Parathyroid adenoma (tissue), 2 donors: ENCODE results near the gene TNFSF12.

Source experiments
- H2AFZ ChIP-seq: fragments of 300-600 bp; sonication (generic); one replicate; pipeline ENCODE4 v1.7.0; 2017; ENCODE audit warnings: antibody characterized with exemption, mild to moderate bottlenecking
- H3K27ac ChIP-seq: fragments of 300-600 bp; sonication (generic); one replicate; pipeline ENCODE4 v1.7.0; 2017
- H3K27me3 ChIP-seq: fragments of 300-600 bp; sonication (generic); one replicate; pipeline ENCODE4 v1.7.0; 2017; ENCODE audit warnings: low read length; ENCODE audit not compliant: control insufficient read depth, insufficient read depth
- H3K36me3 ChIP-seq: fragments of 300-600 bp; sonication (generic); one replicate; pipeline ENCODE4 v1.7.0; 2017; ENCODE audit warnings: low read length; ENCODE audit not compliant: control insufficient read depth, insufficient read depth
- H3K4me1 ChIP-seq: fragments of 300-600 bp; sonication (generic); one replicate; pipeline ENCODE4 v1.7.0; 2017; ENCODE audit warnings: control low read depth
- H3K4me2 ChIP-seq: fragments of 300-600 bp; sonication (generic); one replicate; pipeline ENCODE4 v1.7.0; 2017; ENCODE audit warnings: low read length
- H3K4me3 ChIP-seq: fragments of 300-600 bp; sonication (generic); one replicate; pipeline ENCODE4 v1.7.0; 2017; ENCODE audit warnings: low read depth, low read length
- H3K79me2 ChIP-seq: fragments of 300-600 bp; sonication (generic); one replicate; pipeline ENCODE4 v1.7.0; 2017; ENCODE audit warnings: control low read depth
- H3K9ac ChIP-seq: fragments of 300-600 bp; sonication (generic); one replicate; pipeline ENCODE4 v1.7.0; 2017; ENCODE audit warnings: mild to moderate bottlenecking
- H3K9me3 ChIP-seq: fragments of 300-600 bp; sonication (generic); one replicate; pipeline ENCODE4 v1.7.0; 2017; ENCODE audit warnings: low read length; ENCODE audit not compliant: control insufficient read depth
- CTCF ChIP-seq: fragments of 300-600 bp; sonication (generic); IDR thresholded peaks from one replicate; pipeline ENCODE4 v1.7.0; 2017; ENCODE audit warnings: antibody characterized with exemption, mild to moderate bottlenecking
- donor health status: primary hyperparathyroidism.

The TNFSF12 gene

GRCh38 chr17:7511108-7511507 lies 37.8 kb upstream of the TNFSF12 start:
- no peaks in the 10 kb centered on the region for H3K36me3 ChIP-seq
- TF ChIP-seq CTCF = no peak
- H3K4me3 ChIP-seq = no peak overlapping the region
- no peak overlapping the region for H2AFZ ChIP-seq
- H3K4me1 ChIP-seq = no peaks in the 10 kb centered on the region
- no peak overlapping the region for H3K9ac ChIP-seq
- no peaks in the 10 kb centered on the region for H3K9me3 ChIP-seq
- H3K27ac ChIP-seq = no peak overlapping the region
- no peak overlapping the region for H3K4me2 ChIP-seq
- H3K27me3 ChIP-seq = no peaks in the 10 kb centered on the region
- no peaks in the 10 kb centered on the region for H3K79me2 ChIP-seq

- Histone ChIP-seq H3K4me1 (no peaks in the 10 kb centered on the region), H2AFZ (no peak overlapping the region), H3K9me3 (no peaks in the 10 kb centered on the region), H3K4me3 (no peak overlapping the region), H3K4me2 (no peak overlapping the region), H3K9ac (no peak overlapping the region), H3K27ac (no peak overlapping the region), H3K79me2 (no peaks in the 10 kb centered on the region), H3K36me3 (no peaks in the 10 kb centered on the region), H3K27me3 (no peaks in the 10 kb centered on the region)
- no peak for TF ChIP-seq CTCF
Measured at GRCh38 chr17:7512105-7512504, 36.8 kb upstream of the TNFSF12 start.

GRCh38 chr17:7512824-7513540 lies 35.9 kb upstream of the TNFSF12 start:
- Histone ChIP-seq H2AFZ (no peak overlapping the region), H3K27me3 (no peaks in the 10 kb centered on the region), H3K9me3 (no peaks in the 10 kb centered on the region), H3K4me3 (no peak overlapping the region), H3K27ac (no peak overlapping the region), H3K79me2 (no peaks in the 10 kb centered on the region), H3K4me2 (no peak overlapping the region), H3K9ac (no peak overlapping the region), H3K36me3 (no peaks in the 10 kb centered on the region), H3K4me1 (no peaks in the 10 kb centered on the region)
- no peak for TF ChIP-seq CTCF

GRCh38 chr17:7513850-7514419 lies 34.9 kb upstream of the TNFSF12 start:
- H3K9me3 ChIP-seq = no peaks in the 10 kb centered on the region
- H3K4me3 ChIP-seq = no peak overlapping the region
- H3K9ac ChIP-seq = no peak overlapping the region
- H3K4me2 ChIP-seq = no peak overlapping the region
- no peaks in the 10 kb centered on the region for H3K79me2 ChIP-seq
- H3K27me3 ChIP-seq = no peaks in the 10 kb centered on the region
- TF ChIP-seq CTCF = no peak
- no peak overlapping the region for H3K27ac ChIP-seq
- H2AFZ ChIP-seq = no peak overlapping the region
- H3K4me1 ChIP-seq = no peaks in the 10 kb centered on the region
- no peaks in the 10 kb centered on the region for H3K36me3 ChIP-seq
